Karpas-422 (cell line): ENCODE results near the gene EEF2K. TPM values are rescaled to one million over a fixed set of nuclear protein-coding genes. Genes with fewer than 3 reads are reported as not detected.

Experiments used
- DNase-seq: peaks from one replicate; pipeline ENCODE4 v3.0.0-alpha.2; 2015
- H2AFZ ChIP-seq: fragments of 200-600 bp; sonication (generic); 2 replicates; pipeline ENCODE4 v1.6.1; 2014; ENCODE audit warnings: antibody characterized with exemption, low read length, mixed read lengths
- H3K27ac ChIP-seq: fragments of 200-600 bp; sonication (generic); 2 replicates; pipeline ENCODE4 v1.5.1; 2014; ENCODE audit warnings: mild to moderate bottlenecking, low read length, moderate library complexity
- H3K27me3 ChIP-seq: fragments of 200-600 bp; sonication (generic); 2 replicates; pipeline ENCODE4 v1.6.1; 2014; ENCODE audit warnings: low read length, mixed read lengths
- H3K36me3 ChIP-seq: fragments of 200-600 bp; sonication (generic); 2 replicates; pipeline ENCODE4 v1.6.1; 2014; ENCODE audit warnings: low read length, mixed read lengths; ENCODE audit not compliant: insufficient read depth
- H3K4me1 ChIP-seq: fragments of 200-600 bp; sonication (generic); 2 replicates; pipeline ENCODE4 v1.6.1; 2014; ENCODE audit warnings: mild to moderate bottlenecking, low read length, mixed read lengths
- H3K4me2 ChIP-seq: fragments of 200-600 bp; sonication (generic); 2 replicates; pipeline ENCODE4 v1.6.1; 2014; ENCODE audit warnings: low read length, low read depth, mild to moderate bottlenecking; ENCODE audit not compliant: poor library complexity, severe bottlenecking
- H3K4me3 ChIP-seq: fragments of 200-600 bp; sonication (generic); 2 replicates; pipeline ENCODE4 v1.5.1; 2014; ENCODE audit warnings: mild to moderate bottlenecking, antibody characterized with exemption, low read length, mixed read lengths
- H3K79me2 ChIP-seq: fragments of 200-600 bp; sonication (generic); 2 replicates; pipeline ENCODE4 v1.6.1; 2014; ENCODE audit warnings: mild to moderate bottlenecking, low read length, mixed read lengths
- H3K9ac ChIP-seq: fragments of 200-600 bp; sonication (generic); 2 replicates; pipeline ENCODE4 v1.6.0; 2014; ENCODE audit warnings: low read length
- H3K9me2 ChIP-seq: fragments of 200-600 bp; sonication (generic), shearing (Covaris generic); replicated peaks from 2 replicates; pipeline ENCODE4 v1.6.0; 2014; ENCODE audit warnings: mild to moderate bottlenecking, low read length, moderate library complexity; ENCODE audit not compliant: insufficient read depth
- H3K9me3 ChIP-seq: fragments of 300-700, 200-600 bp; sonication (generic); 2 replicates; pipeline ENCODE4 v1.6.1; 2014; ENCODE audit warnings: low read length, mixed read lengths
- H4K20me1 ChIP-seq: fragments of 200-600 bp; sonication (generic); 2 replicates; pipeline ENCODE4 v1.6.1; 2014; ENCODE audit warnings: mild to moderate bottlenecking, antibody characterized with exemption, low read length, low read depth; ENCODE audit not compliant: insufficient read depth
- total RNA-seq: library from RNA; depleted of rRNA; stranded (reverse); fragments of >200 nt; shearing (Covaris generic); gene quantifications from 2 replicates; pipeline ENCODE4 v1.2.3, GENCODE V29; 2014; ENCODE audit warnings: low replicate concordance

Gene EEF2K
- total RNA-seq, 1 experiment from 2014 or later = 16.0 TPM

DNA sequence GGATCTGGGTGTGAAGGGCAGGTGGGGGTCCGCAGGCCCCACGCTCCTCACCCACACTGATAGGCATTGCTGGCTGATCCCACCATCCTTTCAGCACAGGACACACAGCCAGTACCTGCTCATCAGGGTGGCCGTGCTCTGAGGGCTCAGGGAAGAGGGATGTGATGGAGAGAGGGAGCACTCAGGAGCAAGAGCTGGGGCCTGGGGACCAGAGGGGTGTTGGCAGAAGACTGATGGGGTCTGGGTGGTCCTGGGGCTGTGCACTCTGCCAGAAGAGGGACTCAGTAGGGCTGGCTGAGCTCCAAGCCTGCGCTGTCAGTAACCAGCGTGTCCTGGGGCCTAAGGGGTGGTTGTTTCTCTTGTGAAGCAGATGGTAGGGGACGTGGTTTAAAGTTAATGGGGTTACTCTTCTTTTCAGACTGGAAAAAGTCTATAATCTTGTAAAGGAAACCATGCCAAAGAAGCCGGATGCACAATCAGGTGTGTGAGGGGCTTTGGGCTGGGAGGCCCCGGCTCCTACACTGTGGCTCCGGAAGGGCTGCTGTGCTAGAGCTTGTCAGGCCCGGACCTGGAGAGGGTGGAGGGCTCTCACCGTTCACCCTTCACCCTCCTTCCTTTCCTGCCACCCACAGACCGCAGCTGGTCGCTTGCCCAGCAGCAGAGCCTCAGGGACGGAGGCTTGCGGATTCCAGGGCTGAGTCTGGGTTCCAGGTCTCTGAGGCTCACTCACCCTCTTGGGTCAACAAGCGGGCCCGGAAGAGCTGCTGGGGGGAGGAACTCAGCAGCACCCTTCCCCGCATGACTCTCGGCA lies 118.9 kb downstream of the EEF2K start:
- Histone ChIP-seq H3K36me3 (peaks cover 22% of the 10 kb centered on the region), H3K27me3 (no peaks in the 10 kb centered on the region)

DNA sequence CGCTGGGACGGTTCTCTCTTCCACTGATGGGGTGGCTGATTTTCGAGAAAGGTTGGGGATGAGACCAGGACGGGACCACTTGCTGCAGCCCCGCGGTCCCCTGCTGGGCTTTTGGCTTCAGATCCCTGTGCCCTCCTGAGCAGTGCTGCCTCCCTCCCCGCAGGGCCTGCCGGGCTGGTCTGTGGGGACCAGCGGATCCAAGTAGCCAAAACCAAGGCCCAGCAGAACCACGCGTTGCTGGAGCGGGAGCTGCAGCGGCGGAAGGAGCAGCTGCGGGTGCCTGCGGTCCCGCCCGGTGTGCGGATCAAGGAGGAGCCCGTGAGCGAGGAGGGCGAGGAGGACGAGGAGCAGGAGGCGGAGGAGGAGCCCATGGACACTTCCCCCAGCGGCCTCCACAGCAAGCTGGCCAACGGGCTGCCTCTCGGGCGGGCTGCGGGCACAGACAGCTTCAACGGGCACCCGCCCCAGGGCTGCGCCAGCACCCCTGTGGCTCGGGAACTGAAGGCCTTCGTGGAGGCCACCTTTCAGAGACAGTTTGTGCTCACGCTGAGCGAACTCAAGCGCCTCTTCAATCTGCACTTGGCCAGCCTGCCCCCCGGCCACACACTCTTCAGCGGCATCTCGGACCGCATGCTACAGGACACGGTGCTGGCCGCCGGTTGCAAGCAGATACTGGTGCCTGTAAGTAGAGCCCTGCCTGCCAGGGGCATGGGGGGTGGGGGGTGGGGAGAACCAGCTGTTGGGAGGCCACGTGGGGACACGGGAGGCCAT lies 119.7 kb downstream of the EEF2K start:
- no peaks in the 10 kb centered on the region for H3K9me2 ChIP-seq
- DNase-seq = no peak
- no peak overlapping the region for H3K4me3 ChIP-seq
- H2AFZ ChIP-seq = no peak overlapping the region
- H3K36me3 ChIP-seq = peaks cover 22% of the 10 kb centered on the region
- peaks cover 20% of the 10 kb centered on the region for H4K20me1 ChIP-seq
- no peaks in the 10 kb centered on the region for H3K27me3 ChIP-seq
- no peak overlapping the region for H3K9ac ChIP-seq
- H3K79me2 ChIP-seq = peaks cover 23% of the 10 kb centered on the region
- no peaks in the 10 kb centered on the region for H3K4me1 ChIP-seq
- no peaks in the 10 kb centered on the region for H3K9me3 ChIP-seq
- H3K27ac ChIP-seq = no peak overlapping the region
- H3K4me2 ChIP-seq = no peak overlapping the region

More for the DNA sequence above, 118.9 kb downstream of the EEF2K start:
- Histone ChIP-seq H2AFZ (no peak overlapping the region), H3K4me3 (no peak overlapping the region), H3K9me3 (no peaks in the 10 kb centered on the region), H3K4me1 (no peaks in the 10 kb centered on the region), H3K9me2 (no peaks in the 10 kb centered on the region), H3K27ac (no peak overlapping the region), H3K4me2 (no peak overlapping the region), H4K20me1 (peaks cover 21% of the 10 kb centered on the region), H3K9ac (no peak overlapping the region), H3K79me2 (peaks cover 24% of the 10 kb centered on the region)
- no peak for DNase-seq

- H3K79me2 ChIP-seq = peaks cover 17% of the 10 kb centered on the region
- no peaks in the 10 kb centered on the region for H3K27me3 ChIP-seq
- H4K20me1 ChIP-seq = peaks cover 16% of the 10 kb centered on the region
- H3K36me3 ChIP-seq = peaks cover 25% of the 10 kb centered on the region
- no peaks in the 10 kb centered on the region for H3K9me2 ChIP-seq
- no peak overlapping the region for H3K27ac ChIP-seq
- no peak overlapping the region for H2AFZ ChIP-seq
- H3K4me2 ChIP-seq = no peak overlapping the region
- H3K4me3 ChIP-seq = no peak overlapping the region
- no peak overlapping the region for H3K9ac ChIP-seq
- DNase-seq = no peak
- no peaks in the 10 kb centered on the region for H3K9me3 ChIP-seq
- no peaks in the 10 kb centered on the region for H3K4me1 ChIP-seq
These were observed 120.2 kb downstream of the EEF2K start for GRCh38 chr16:22326369-22326652.

GRCh38 chr16:22326771-22327445 lies 120.8 kb downstream of the EEF2K start:
- no peak overlapping the region for H3K9ac ChIP-seq
- H4K20me1 ChIP-seq = peaks cover 11% of the 10 kb centered on the region
- no peaks in the 10 kb centered on the region for H3K9me2 ChIP-seq
- peaks cover 25% of the 10 kb centered on the region for H3K36me3 ChIP-seq
- no peaks in the 10 kb centered on the region for H3K9me3 ChIP-seq
- no peaks in the 10 kb centered on the region for H3K4me1 ChIP-seq
- H3K79me2 ChIP-seq = peaks cover 11% of the 10 kb centered on the region
- no peak overlapping the region for H3K4me2 ChIP-seq
- H3K4me3 ChIP-seq = no peak overlapping the region
- DNase-seq = no peak
- no peak overlapping the region for H2AFZ ChIP-seq
- no peak overlapping the region for H3K27ac ChIP-seq
- H3K27me3 ChIP-seq = no peaks in the 10 kb centered on the region

DNA sequence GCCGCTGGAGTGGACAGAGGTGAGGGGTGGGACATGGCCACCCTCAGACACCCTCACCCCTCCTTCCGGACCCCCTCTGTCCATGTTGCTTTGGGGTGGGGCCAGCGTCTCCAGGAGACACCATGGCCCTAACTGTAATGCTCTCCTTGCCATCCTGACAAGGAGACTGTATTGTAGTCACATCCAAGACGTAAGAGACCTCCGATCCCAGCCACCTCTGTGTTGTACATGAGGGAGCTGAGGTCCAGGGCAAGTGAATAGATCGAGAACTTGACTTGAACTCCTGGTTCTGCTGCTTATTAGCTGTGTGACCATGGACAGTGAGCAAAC lies 121.3 kb downstream of the EEF2K start:
- H3K4me3 ChIP-seq = no peak overlapping the region
- no peak overlapping the region for H3K4me2 ChIP-seq
- DNase-seq = no peak
- no peaks in the 10 kb centered on the region for H3K27me3 ChIP-seq
- H3K27ac ChIP-seq = no peak overlapping the region
- H3K4me1 ChIP-seq = no peaks in the 10 kb centered on the region
- H4K20me1 ChIP-seq = peaks cover 7% of the 10 kb centered on the region
- peaks cover 29% of the 10 kb centered on the region for H3K36me3 ChIP-seq
- no peak overlapping the region for H3K9ac ChIP-seq
- H3K9me2 ChIP-seq = no peaks in the 10 kb centered on the region
- H3K79me2 ChIP-seq = peaks cover 6% of the 10 kb centered on the region
- H2AFZ ChIP-seq = no peak overlapping the region
- H3K9me3 ChIP-seq = no peaks in the 10 kb centered on the region

GRCh38 chr16:22328081-22328725 lies 122.1 kb downstream of the EEF2K start:
- no peak for DNase-seq
- H2AFZ ChIP-seq = no peak overlapping the region
- no peak overlapping the region for H3K4me3 ChIP-seq
- no peak overlapping the region for H3K27ac ChIP-seq
- no peak overlapping the region for H3K9ac ChIP-seq
- H3K4me2 ChIP-seq = no peak overlapping the region
- no peaks in the 10 kb centered on the region for H3K27me3 ChIP-seq
- H3K9me3 ChIP-seq = no peaks in the 10 kb centered on the region
- no peaks in the 10 kb centered on the region for H3K9me2 ChIP-seq
- 0 out of 2 replicates have a peak, but pooled peaks cover under 1% of the 10 kb centered on the region for H3K79me2 ChIP-seq
- 0 out of 2 replicates have a peak, but pooled peaks cover 3% of the 10 kb centered on the region for H4K20me1 ChIP-seq
- no peaks in the 10 kb centered on the region for H3K4me1 ChIP-seq
- H3K36me3 ChIP-seq = peaks cover 34% of the 10 kb centered on the region

- H2AFZ ChIP-seq = no peak overlapping the region
- no peaks in the 10 kb centered on the region for H3K4me1 ChIP-seq
- H3K9me2 ChIP-seq = no peaks in the 10 kb centered on the region
- 0 out of 2 replicates have a peak, but pooled peaks cover 3% of the 10 kb centered on the region for H4K20me1 ChIP-seq
- H3K36me3 ChIP-seq = peaks cover 43% of the 10 kb centered on the region
- H3K4me2 ChIP-seq = no peak overlapping the region
- DNase-seq = no peak
- H3K4me3 ChIP-seq = no peak overlapping the region
- no peak overlapping the region for H3K27ac ChIP-seq
- no peaks in the 10 kb centered on the region; the same call in 1 of the 2 replicates for H3K79me2 ChIP-seq
- H3K9me3 ChIP-seq = no peaks in the 10 kb centered on the region
- no peaks in the 10 kb centered on the region for H3K27me3 ChIP-seq
- H3K9ac ChIP-seq = no peak overlapping the region
These were observed 123.2 kb downstream of the EEF2K start for GRCh38 chr16:22329199-22329695.
